Loucy (cell line): ENCODE measurements around the gene WDR83.
A peak's percentile ranks its signal among the peaks of the same experiment; 100 is the strongest.

Source experiments
- H2AFZ ChIP-seq: fragments of 200-600 bp; sonication (generic); 2 replicates; pipeline ENCODE4 v1.6.0; 2016; ENCODE audit warnings: antibody characterized with exemption, mild to moderate bottlenecking, low read length, moderate library complexity
- H3F3A ChIP-seq: fragments of 200-600 bp; 2 replicates; pipeline ENCODE4 v1.6.0; 2016; ENCODE audit warnings: antibody characterized with exemption, low read depth, mild to moderate bottlenecking
- H3K27me3 ChIP-seq: fragments of 200-600 bp; sonication (generic); 2 replicates; pipeline ENCODE4 v1.6.1; 2014; ENCODE audit warnings: low read length, mild to moderate bottlenecking; ENCODE audit not compliant: insufficient read depth, poor library complexity, severe bottlenecking
- H3K36me3 ChIP-seq: fragments of 200-600 bp; sonication (generic); 2 replicates; pipeline ENCODE4 v1.6.1; 2016; ENCODE audit warnings: low read length; ENCODE audit not compliant: insufficient read depth
- H3K4me1 ChIP-seq: fragments of 200-600 bp; sonication (generic); 2 replicates; pipeline ENCODE4 v1.5.1; 2014; ENCODE audit warnings: low read length, mild to moderate bottlenecking; ENCODE audit not compliant: insufficient read depth, poor library complexity, severe bottlenecking
- H3K4me2 ChIP-seq: fragments of 200-600 bp; sonication (generic); 2 replicates; pipeline ENCODE4 v1.6.0; 2014; ENCODE audit warnings: antibody characterized with exemption, low read length, low read depth, mild to moderate bottlenecking; ENCODE audit not compliant: poor library complexity, severe bottlenecking
- H3K4me3 ChIP-seq: fragments of 200-600 bp; sonication (generic); 2 replicates; pipeline ENCODE4 v1.5.1; 2014; ENCODE audit warnings: low read length, mild to moderate bottlenecking, mixed read lengths; ENCODE audit not compliant: poor library complexity, severe bottlenecking
- H3K79me2 ChIP-seq: fragments of 200-600 bp; sonication (generic); 2 replicates; pipeline ENCODE4 v1.6.1; 2014; ENCODE audit warnings: low read length; ENCODE audit not compliant: insufficient read depth
- H3K9ac ChIP-seq: fragments of 200-600 bp; sonication (generic); 2 replicates; pipeline ENCODE4 v1.6.0; 2014; ENCODE audit warnings: mild to moderate bottlenecking, low read depth, low read length, moderate library complexity; ENCODE audit not compliant: poor library complexity, severe bottlenecking
- H3K9me2 ChIP-seq: fragments of 200-600 bp; sonication (generic); replicated peaks from 2 replicates; pipeline ENCODE4 v1.6.1; 2016; ENCODE audit warnings: low read depth, low read length, mixed read lengths
- H3K9me3 ChIP-seq: fragments of 200-600 bp; sonication (generic); 2 replicates; pipeline ENCODE4 v1.6.1; 2014; ENCODE audit warnings: mild to moderate bottlenecking, antibody characterized with exemption, low read length, low read depth; ENCODE audit not compliant: insufficient read depth
- H4K20me1 ChIP-seq: fragments of 200-600 bp; sonication (generic); 2 replicates; pipeline ENCODE4 v1.6.0; 2014; ENCODE audit warnings: antibody characterized with exemption, low read length, mild to moderate bottlenecking; ENCODE audit not compliant: insufficient read depth, poor library complexity, severe bottlenecking
- CTCF ChIP-seq: fragments of 200-600 bp; sonication (generic); conservative IDR thresholded peaks from 2 replicates; pipeline ENCODE4 v1.5.1; 2014; ENCODE audit warnings: mild to moderate bottlenecking, antibody characterized with exemption, low read length
- EZH2phosphoT487 ChIP-seq: fragments of 200-600 bp; IDR thresholded peaks from 2 replicates; pipeline ENCODE4 v1.6.1; 2018; ENCODE audit warnings: antibody characterized with exemption, mild to moderate bottlenecking, moderate library complexity, borderline replicate concordance

The WDR83 gene

GRCh38 chr19:12655546-12655945 lies 11.1 kb upstream of the WDR83 start:
- no peak overlapping the region for H3K4me2 ChIP-seq
- H3F3A ChIP-seq: no peaks in the 10 kb centered on the region
- TF ChIP-seq EZH2phosphoT487 (no peak), CTCF (no peak)
- no peaks in the 10 kb centered on the region for H3K4me1 ChIP-seq
- H2AFZ ChIP-seq: no peak overlapping the region
- H3K79me2 ChIP-seq: no peaks in the 10 kb centered on the region
- no peaks in the 10 kb centered on the region for H3K9me3 ChIP-seq
- no peaks in the 10 kb centered on the region; the same call in 1 of the 2 replicates for H3K36me3 ChIP-seq
- H3K4me3 ChIP-seq: no peak overlapping the region
- H4K20me1 ChIP-seq: no peaks in the 10 kb centered on the region
- no peaks in the 10 kb centered on the region for H3K9me2 ChIP-seq
- no peak overlapping the region for H3K9ac ChIP-seq
- H3K27me3 ChIP-seq: no peaks in the 10 kb centered on the region

- no peak overlapping the region for H3K4me2 ChIP-seq
- peaks cover 4% of the 10 kb centered on the region; the same call in 1 of the 2 replicates for H3K36me3 ChIP-seq
- H3K4me3 ChIP-seq: no peak overlapping the region
- no peaks in the 10 kb centered on the region for H4K20me1 ChIP-seq
- H3K9ac ChIP-seq: no peak overlapping the region
- H3K27me3 ChIP-seq: no peaks in the 10 kb centered on the region
- H2AFZ ChIP-seq: no peak overlapping the region
- no peaks in the 10 kb centered on the region for H3K9me2 ChIP-seq
- no peaks in the 10 kb centered on the region for H3K79me2 ChIP-seq
- H3F3A ChIP-seq: no peaks in the 10 kb centered on the region
- no peaks in the 10 kb centered on the region for H3K9me3 ChIP-seq
- TF ChIP-seq CTCF: no peak
- TF ChIP-seq EZH2phosphoT487: no peak
- no peaks in the 10 kb centered on the region for H3K4me1 ChIP-seq
These were observed 9.6 kb upstream of the WDR83 start for GRCh38 chr19:12656899-12657571.

- no peaks in the 10 kb centered on the region for H3K9me2 ChIP-seq
- no peaks in the 10 kb centered on the region for H3K9me3 ChIP-seq
- no peaks in the 10 kb centered on the region for H4K20me1 ChIP-seq
- H3F3A ChIP-seq: no peaks in the 10 kb centered on the region
- no peaks in the 10 kb centered on the region for H3K79me2 ChIP-seq
- no peak overlapping the region for H3K4me3 ChIP-seq
- no peak for TF ChIP-seq EZH2phosphoT487
- peak; percentile 21; the same call in 1 of the 2 replicates for TF ChIP-seq CTCF
- H2AFZ ChIP-seq: no peak overlapping the region
- H3K4me2 ChIP-seq: no peak overlapping the region
- H3K9ac ChIP-seq: no peak overlapping the region
- H3K27me3 ChIP-seq: no peaks in the 10 kb centered on the region
- H3K4me1 ChIP-seq: no peaks in the 10 kb centered on the region
- H3K36me3 ChIP-seq: peaks cover 4% of the 10 kb centered on the region; the same call in 1 of the 2 replicates
These were observed 8.6 kb upstream of the WDR83 start for GRCh38 chr19:12657966-12658365.
